Bone marrow (tissue), 2 donors: ENCODE data around the gene LRMDA.

Source experiments
- DNase-seq, 2 donors: peaks; one replicate each; lab custom pipeline; 2025; lab: John Stamatoyannopoulos, UW

The LRMDA gene

GRCh38 chr10:75664968-75665367 lies 233.5 kb downstream of the LRMDA start:
- no peak for DNase-seq

DNA sequence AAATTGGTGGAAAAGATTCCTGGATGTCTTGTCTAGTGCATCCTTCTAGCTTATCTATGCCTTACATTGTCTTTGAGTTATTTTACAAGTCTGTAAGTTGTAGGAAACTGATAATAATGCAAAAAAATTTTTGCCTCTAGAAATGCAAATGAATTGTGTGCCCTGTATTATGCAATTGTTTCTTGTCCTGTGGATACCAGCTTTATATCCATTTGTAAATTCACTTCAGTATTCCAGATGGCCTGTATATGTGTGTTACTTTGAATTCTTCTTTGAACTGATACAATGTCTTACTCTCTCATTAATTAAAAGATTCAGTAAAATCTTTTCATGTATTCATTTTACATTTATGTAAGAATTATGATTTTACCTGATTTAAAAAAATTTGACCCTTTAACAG lies 234.3 kb downstream of the LRMDA start:
- no peak for DNase-seq

GRCh38 chr10:75672111-75672671 lies 240.8 kb downstream of the LRMDA start:
- DNase-seq, result no peak

DNA sequence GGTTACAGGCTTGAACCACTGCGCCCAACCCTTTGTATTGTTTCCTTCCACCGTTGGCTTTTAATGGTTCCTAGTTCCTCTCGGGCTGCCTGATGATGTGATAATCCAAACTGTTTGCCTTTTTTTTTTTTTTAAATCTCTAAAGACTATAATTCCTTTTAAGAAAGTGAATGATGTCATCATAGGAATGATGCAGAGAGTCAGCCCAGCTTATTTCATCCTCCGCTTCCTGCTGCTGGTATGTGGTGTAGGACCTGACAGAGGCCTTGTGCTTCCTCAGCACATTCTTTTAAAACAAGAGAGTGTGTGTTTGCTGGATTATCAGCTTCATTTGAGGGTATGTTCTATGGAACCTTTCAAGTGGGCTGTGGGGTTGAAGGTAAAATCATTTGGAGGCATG lies 241.4 kb downstream of the LRMDA start:
- DNase-seq, result no peak

- no peak for DNase-seq
These were observed 246.1 kb downstream of the LRMDA start for GRCh38 chr10:75677541-75677940.

GRCh38 chr10:75678527-75678926 lies 247.1 kb downstream of the LRMDA start:
- no peak for DNase-seq

- DNase-seq, result no peak
These were observed 248.1 kb downstream of the LRMDA start for GRCh38 chr10:75679536-75679935.

DNA sequence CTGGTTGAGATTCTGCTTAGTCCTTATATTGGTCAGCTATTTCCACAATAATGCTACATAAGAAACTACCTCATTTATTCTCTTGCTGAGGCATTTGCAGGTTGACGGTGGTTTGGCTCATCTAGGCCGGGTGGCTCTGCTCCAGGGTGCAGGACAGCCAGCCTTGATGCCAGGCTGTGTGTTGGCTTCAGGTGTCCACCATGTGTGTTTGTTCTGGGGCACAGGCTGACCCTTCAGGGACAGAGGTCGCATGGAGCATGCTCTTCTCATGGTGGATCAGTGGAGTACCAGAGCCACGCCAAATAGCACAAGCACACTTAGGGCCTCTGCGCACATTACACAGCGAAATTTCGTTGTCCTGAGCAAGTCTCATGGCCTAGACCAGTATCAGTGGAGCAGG lies 249.9 kb downstream of the LRMDA start:
- DNase-seq, result no peak

DNA sequence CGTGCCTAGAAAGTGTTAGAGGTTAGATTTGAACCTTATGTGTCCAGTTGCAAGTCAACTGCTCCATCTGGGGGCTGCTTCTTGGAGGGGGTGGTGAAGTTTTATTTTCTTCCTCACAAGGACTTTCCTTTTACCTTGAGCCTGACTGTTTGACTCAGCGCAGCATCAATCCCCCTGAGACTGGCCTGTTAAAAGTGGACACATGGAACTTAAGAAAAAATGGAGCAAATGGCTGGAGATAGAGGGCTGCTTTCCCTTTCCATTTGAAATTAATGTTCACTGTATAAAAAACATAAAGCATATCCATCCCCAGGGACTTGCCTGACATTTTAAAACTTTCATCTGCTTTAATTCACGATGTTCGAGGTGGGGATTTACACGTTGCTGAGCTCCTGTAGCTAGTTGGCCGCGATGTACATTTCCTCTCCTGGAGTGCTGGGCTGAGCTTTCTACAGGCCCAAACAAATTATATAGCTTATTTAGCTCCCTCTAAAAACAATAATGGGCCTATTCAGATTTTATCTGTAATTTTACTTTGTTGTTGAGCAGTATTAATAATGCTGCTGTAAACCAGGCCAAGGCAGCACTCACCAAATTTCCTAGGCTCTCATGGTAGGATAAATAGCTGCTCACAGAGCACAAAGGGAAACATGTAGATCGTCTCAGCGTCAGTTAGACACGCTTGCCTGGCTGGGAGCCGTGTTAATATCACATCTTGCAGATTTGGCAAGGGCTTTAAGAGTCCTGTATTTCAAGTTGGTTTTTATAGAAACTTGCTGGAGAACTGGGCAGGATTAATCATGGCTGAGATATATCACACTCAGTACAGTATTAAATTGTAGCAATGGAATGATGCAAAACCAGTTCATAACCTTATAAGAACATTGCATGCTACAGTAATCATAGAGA lies 251.5 kb downstream of the LRMDA start:
- DNase-seq, result no peak

- DNase-seq, result no peak
These were observed 253.8 kb downstream of the LRMDA start for GRCh38 chr10:75685187-75685586.

DNA sequence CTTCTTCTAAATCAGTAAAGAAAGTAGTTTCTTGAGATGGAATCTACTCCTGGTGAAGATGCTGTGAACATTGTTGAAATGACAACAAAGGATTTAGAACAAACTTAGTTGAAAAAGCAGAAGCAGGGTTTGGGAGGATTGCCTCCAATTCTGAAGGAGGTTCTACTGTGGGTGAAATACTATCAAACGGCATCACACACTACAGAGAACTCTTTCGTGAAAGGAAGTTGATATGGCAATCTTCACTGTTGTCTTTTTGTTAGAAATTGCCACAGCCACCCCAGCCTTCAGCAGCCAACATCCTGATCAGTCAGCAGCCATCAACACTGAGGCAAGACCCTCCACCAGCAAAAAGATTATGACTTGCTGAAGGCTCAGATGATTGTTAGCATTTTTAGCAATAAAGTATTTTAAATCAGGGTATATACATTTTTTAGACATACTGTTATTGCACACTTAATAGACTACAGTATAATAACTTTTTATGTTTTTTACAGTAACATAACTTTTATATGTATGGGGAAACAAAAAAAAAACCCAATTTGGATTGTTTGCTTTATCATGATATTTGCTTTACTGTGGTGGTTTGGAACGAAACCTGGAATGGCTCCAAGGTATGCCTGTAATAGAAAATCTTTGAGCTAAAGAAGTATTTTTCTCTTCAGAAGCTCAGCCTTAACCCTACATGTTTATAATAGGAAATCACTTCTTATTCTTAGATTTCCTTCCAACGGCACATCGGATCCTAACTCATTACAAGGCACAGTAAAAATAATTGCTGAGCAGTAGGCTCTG lies 257.3 kb downstream of the LRMDA start:
- DNase-seq, result no peak

DNA sequence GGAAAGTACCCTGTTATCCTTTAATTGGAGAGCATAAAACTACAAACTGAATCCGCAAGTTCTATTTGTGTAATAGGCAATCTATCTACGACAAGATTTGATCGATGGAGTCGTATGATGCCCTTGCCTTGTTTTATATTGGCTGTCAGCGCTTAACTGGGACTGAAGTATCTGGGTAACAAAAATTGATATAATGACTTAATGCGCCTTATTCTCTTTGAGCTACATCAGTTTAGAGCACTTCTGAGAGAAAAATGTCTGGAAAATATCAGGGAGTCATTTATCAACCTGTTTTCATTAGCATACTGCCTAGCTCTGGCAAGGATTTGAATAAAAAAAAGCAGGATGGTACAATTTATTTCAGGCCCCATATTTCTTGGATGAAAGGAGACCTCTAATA lies 262.1 kb downstream of the LRMDA start:
- DNase-seq, result no peak

- no peak for DNase-seq
These were observed 262.8 kb downstream of the LRMDA start for GRCh38 chr10:75694269-75694668.

- no peak for DNase-seq
These were observed 263.4 kb downstream of the LRMDA start for GRCh38 chr10:75694790-75695189.

DNA sequence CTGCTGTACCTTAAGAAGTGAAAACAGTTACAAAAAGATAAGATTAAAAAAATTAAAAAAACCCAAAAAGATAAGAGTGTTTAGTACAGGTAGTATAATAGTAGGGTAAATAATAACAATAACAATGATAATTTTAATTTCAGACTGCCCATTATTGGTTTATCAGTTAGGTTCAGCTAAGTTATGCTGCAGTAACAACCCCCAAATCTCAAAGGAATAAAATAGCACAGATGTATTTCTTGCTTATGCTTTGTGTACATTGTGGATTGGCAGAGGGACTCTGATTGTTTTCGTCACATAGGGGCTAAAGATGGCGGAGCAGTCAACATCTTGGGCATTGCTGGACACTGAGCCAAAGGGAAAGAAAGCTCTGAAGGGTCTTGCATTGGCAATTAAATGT lies 264.6 kb downstream of the LRMDA start:
- DNase-seq, result no peak

DNA sequence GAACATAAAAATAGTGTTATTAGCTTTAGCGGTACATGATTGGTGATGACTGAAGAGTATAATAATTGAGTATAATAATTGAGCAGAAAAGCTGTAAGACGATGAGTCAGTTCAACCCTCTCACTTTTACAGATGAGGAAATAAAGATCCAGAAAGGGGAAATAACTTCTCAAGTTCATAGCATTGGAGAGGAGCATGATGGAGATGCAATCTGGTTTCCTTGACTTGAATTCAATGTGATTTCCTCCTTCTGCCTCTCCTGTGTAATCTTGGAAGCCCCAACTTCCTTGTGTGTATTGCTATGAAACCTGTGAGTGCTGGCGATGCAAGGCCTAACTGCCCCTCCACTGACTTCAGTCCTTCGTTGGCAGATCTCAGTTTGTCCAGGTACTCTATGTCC lies 265.1 kb downstream of the LRMDA start:
- no peak for DNase-seq

GRCh38 chr10:75703191-75703854 lies 271.9 kb downstream of the LRMDA start:
- DNase-seq, result no peak

- DNase-seq, result no peak
These were observed 274.0 kb downstream of the LRMDA start for GRCh38 chr10:75705426-75705825.

- DNase-seq, result no peak
These were observed 275.8 kb downstream of the LRMDA start for GRCh38 chr10:75707080-75707840.

GRCh38 chr10:75708060-75708459 lies 276.6 kb downstream of the LRMDA start:
- no peak for DNase-seq

DNA sequence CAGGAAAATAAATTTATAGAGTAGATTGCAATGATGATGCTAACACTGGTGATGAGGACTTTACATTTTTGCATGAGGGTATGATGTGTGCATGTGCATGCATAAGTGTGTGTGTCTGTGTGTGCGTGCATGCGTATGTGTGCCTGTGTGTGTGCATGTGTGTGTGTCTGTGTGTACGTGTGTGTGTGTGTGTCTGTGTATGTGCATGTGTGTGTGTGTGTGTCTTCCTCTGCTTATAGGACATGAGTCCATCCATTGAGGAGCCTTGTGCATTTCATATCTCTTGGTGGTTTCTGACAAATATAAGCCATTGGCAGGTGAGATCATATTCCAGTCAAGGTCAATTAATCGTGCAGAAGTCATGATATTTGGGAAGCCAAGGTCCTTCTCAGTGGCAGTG lies 277.8 kb downstream of the LRMDA start:
- no peak for DNase-seq

- DNase-seq, result no peak
These were observed 278.4 kb downstream of the LRMDA start for GRCh38 chr10:75709811-75710210.
